ENCODE measurements around the gene DYTN.

Gene DYTN

GRCh38 chr2:206611191-206611590 lies 107.0 kb downstream of the DYTN start:
- DNase-seq = no peak

- DNase-seq = no peak
Observed at GRCh38 chr2:206610451-206610850, 107.7 kb downstream of the DYTN start.

- no peak for DNase-seq
Observed at GRCh38 chr2:206603243-206603642, 115.0 kb downstream of the DYTN start.

All from T1000 (cell line).